HepG2 (cell line): ENCODE results near the gene ITPK1. TPM values are rescaled to one million over a fixed set of nuclear protein-coding genes. Genes with fewer than 3 reads are reported as not detected.

Source experiments
- ATAC-seq: fragments of 200-7000 bp; cut with Tn5 transposase; 3 replicates; pipeline ENCODE4 v1.9.1; 2020; ENCODE audit warnings: mild to moderate bottlenecking, moderate library complexity
- BruUV-seq: library from RNA; stranded (reverse); fragments of 400-500 nt; replicated peaks from 2 replicates; lab custom pipeline; 2021; lab: Mats Ljungman, UMichigan
- CTCF ChIA-PET: fragments of 300-600 bp; formaldehyde crosslinking; extraction: SDS; loops from one replicate; lab custom pipeline; 2021; ENCODE audit warnings: low total read pairs, inconsistent platforms, low intra/inter-chr PET ratio; lab: Yijun Ruan, JAX
- POLR2A ChIA-PET: fragments of 350-600 bp; sonication (Branson Sonifier 250); formaldehyde crosslinking; loops from one replicate; lab custom pipeline; 2020; ENCODE audit warnings: antibody characterized with exemption, inconsistent platforms; lab: Yijun Ruan, JAX
- DNase-seq: peaks from one replicate; pipeline ENCODE4 v3.0.0-alpha.2; 2015; ENCODE audit warnings: low spot score
- FAIRE-seq: peaks from 3 replicates; lab custom pipeline; 2011; peaks lifted over from hg19 to GRCh38; lab: Jason Lieb, UNC
- H2AFZ ChIP-seq: one replicate; pipeline ENCODE4 v1.6.1; 2011; ENCODE audit warnings: low read length, inconsistent platforms
- H3K27ac ChIP-seq: fragments of 300-600 bp; 3 replicates; pipeline ENCODE4 v1.8.0; 2011; ENCODE audit warnings: mixed run types, mild to moderate bottlenecking, mixed read lengths, low read length, inconsistent platforms; ENCODE audit not compliant: insufficient read depth; ENCODE audit errors: extremely low read length
- H3K27me3 ChIP-seq, 2 experiments: fragments of 200-600 bp in 1 of 2; 2 replicates in 1 of 2; 3 replicates in 1 of 2; pipeline versions ENCODE4 v1.6.0 to v1.8.0; 2011; ENCODE audit warnings: low read length in 2 of 2, mild to moderate bottlenecking in 2 of 2, moderate library complexity in 2 of 2, inconsistent platforms in 1 of 2; ENCODE audit not compliant: insufficient read depth in 2 of 2, control insufficient read depth in 1 of 2
- H3K36me3 ChIP-seq, 2 experiments: fragments of 200-600 bp in 1 of 2; replicated peaks in 1 of 2; 2 replicates in 1 of 2; 3 replicates in 1 of 2; pipeline versions ENCODE4 v1.5.1 to v1.8.0; 2011; ENCODE audit warnings: low read length in 2 of 2, inconsistent platforms in 1 of 2; ENCODE audit not compliant: insufficient read depth in 2 of 2, control insufficient read depth in 1 of 2
- H3K4me1 ChIP-seq: 2 replicates; pipeline ENCODE4 v1.5.1; 2012; ENCODE audit warnings: low read length, inconsistent platforms; ENCODE audit not compliant: insufficient read depth
- H3K4me2 ChIP-seq: 2 replicates; pipeline ENCODE4 v1.6.0; 2011; ENCODE audit warnings: low read depth, low read length, inconsistent platforms
- H3K4me3 ChIP-seq, 3 experiments: fragments of 200-600 bp in 1 of 3; sonication (generic), shearing (Covaris generic) in 1 of 3; replicated peaks in 1 of 3; 2 replicates each; pipeline ENCODE4 v1.5.1; 2011 to 2016; ENCODE audit warnings: low read length in 3 of 3, inconsistent platforms in 2 of 3, low read depth in 2 of 3, mild to moderate bottlenecking in 2 of 3, control low read depth in 1 of 3, mixed read lengths in 1 of 3; ENCODE audit not compliant: insufficient read depth in 1 of 3
- H3K79me2 ChIP-seq: one replicate; pipeline ENCODE4 v1.6.1; 2011; ENCODE audit warnings: low read length, inconsistent platforms; ENCODE audit not compliant: insufficient read depth
- H3K9ac ChIP-seq: 2 replicates; pipeline ENCODE4 v1.6.0; 2011; ENCODE audit warnings: mild to moderate bottlenecking, low read depth, low read length, inconsistent platforms; ENCODE audit not compliant: insufficient read depth
- H3K9me3 ChIP-seq: 2 replicates; pipeline ENCODE4 v1.5.1; 2012; ENCODE audit warnings: mild to moderate bottlenecking, low read length
- H4K20me1 ChIP-seq: 2 replicates; pipeline ENCODE4 v1.6.0; 2011; ENCODE audit warnings: inconsistent platforms, mild to moderate bottlenecking, low read length, moderate library complexity; ENCODE audit not compliant: insufficient read depth
- NRL ChIP-seq: sonication (generic); formaldehyde crosslinking; IDR thresholded peaks from 2 replicates; pipeline ENCODE4 v1.5.0; 2020; ENCODE audit warnings: missing genetic modification reagents, mild to moderate bottlenecking, moderate library complexity, borderline replicate concordance
- ZNF263 ChIP-seq: sonication (generic); formaldehyde crosslinking; IDR thresholded peaks from 2 replicates; pipeline ENCODE4 v1.4.0; 2020; ENCODE audit warnings: missing genetic modification reagents
- ZNF724P ChIP-seq: sonication (generic); formaldehyde crosslinking; IDR thresholded peaks from 2 replicates; pipeline ENCODE4 v1.8.0; 2022; ENCODE audit warnings: missing genetic modification reagents, borderline replicate concordance
- ZSCAN20 ChIP-seq: sonication (generic); formaldehyde crosslinking; IDR thresholded peaks from 2 replicates; pipeline ENCODE4 v1.4.0; 2020; ENCODE audit warnings: missing genetic modification reagents, mild to moderate bottlenecking, borderline replicate concordance
- WGBS: methylation state at CpG from one replicate; pipeline ENCODE4 v1.1.6; 2017; ENCODE audit warnings: low lambda C conversion rate; 5-methylcytosine and 5-hydroxymethylcytosine counted together
- in situ Hi-C: cut with HindIII; loops from 2 replicates; pipeline ENCODE4 v1.10.0; 2017; ENCODE audit warnings: low pct_unique_long_range_greater_than_20kb; ENCODE audit not compliant: extremely low pct_ligation_motif_present
- intact Hi-C: fragments of 100-400 bp; cut with micrococcal nuclease; formaldehyde crosslinking; loops from one replicate; pipeline ENCODE4 v1.10.0; 2022; ENCODE audit not compliant: unreplicated experiment
- polyA plus RNA-seq, 8 experiments: library from polyadenylated mRNA; depleted of rRNA in 3 of 8; stranded (reverse) in 7 of 8; unstranded in 1 of 8; fragments of >200 nt; fragmentation: Illumina TruSeq in 4 of 8; extraction: Trizol in 4 of 8; gene quantifications; 2 replicates each; pipeline versions ENCODE4 v1.2.1 to v1.2.3, GENCODE V29; 2011 to 2016; ENCODE audit warnings: low read depth in 4 of 8, missing spikeins in 1 of 8, mixed read lengths in 1 of 8; ENCODE audit not compliant: insufficient read depth in 1 of 8
- total RNA-seq, 5 experiments: library from RNA; depleted of rRNA; stranded (reverse); fragments of >200 nt; fragmentation: Illumina TruSeq; extraction: Trizol; gene quantifications; 2 replicates each; pipeline ENCODE4 v1.2.3, GENCODE V29; 2016; ENCODE audit warnings: low read depth in 1 of 5
- TF ChIP-seq, protein P1 (sequence below): sonication (generic); formaldehyde crosslinking; conservative IDR thresholded peaks from 2 replicates; pipeline ENCODE4 v1.8.0; 2022; ENCODE audit warnings: mild to moderate bottlenecking, moderate library complexity, missing genetic modification reagents

Gene ITPK1
- total and polyA plus RNA-seq, 2 of the 13 experiments (the other 11 are each of a cell fraction or from before 2014, with no cell fraction given) = 20.5 to 47.5 TPM

DNA sequence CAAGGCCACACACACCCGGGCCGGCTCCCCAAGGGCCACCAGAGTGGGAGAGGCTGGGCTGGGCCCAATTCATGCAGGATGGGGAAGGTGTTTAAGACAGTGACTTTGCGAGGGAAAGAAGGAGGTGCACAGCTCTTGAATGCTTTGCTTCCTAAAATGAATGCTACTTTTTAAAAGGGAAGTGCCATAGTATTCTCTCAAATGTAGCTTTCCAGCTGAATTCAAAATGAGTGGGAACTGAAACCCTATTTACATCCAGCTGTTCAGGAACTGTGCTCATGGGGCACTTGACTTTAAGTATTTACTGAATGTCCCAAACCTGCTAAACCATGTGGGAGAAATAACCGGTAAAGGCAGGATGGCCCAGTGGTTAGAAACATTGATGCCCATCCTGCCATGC, 7.6 kb downstream of the ITPK1 start (continued):
- TF ChIP-seq, protein P1, sequence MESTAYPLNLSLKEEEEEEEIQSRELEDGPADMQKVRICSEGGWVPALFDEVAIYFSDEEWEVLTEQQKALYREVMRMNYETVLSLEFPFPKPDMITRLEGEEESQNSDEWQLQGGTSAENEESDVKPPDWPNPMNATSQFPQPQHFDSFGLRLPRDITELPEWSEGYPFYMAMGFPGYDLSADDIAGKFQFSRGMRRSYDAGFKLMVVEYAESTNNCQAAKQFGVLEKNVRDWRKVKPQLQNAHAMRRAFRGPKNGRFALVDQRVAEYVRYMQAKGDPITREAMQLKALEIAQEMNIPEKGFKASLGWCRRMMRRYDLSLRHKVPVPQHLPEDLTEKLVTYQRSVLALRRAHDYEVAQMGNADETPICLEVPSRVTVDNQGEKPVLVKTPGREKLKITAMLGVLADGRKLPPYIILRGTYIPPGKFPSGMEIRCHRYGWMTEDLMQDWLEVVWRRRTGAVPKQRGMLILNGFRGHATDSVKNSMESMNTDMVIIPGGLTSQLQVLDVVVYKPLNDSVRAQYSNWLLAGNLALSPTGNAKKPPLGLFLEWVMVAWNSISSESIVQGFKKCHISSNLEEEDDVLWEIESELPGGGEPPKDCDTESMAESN (CRISPR knock-in tag) = no peak
- TF ChIP-seq, all 625 proteins: peak for 0

DNA sequence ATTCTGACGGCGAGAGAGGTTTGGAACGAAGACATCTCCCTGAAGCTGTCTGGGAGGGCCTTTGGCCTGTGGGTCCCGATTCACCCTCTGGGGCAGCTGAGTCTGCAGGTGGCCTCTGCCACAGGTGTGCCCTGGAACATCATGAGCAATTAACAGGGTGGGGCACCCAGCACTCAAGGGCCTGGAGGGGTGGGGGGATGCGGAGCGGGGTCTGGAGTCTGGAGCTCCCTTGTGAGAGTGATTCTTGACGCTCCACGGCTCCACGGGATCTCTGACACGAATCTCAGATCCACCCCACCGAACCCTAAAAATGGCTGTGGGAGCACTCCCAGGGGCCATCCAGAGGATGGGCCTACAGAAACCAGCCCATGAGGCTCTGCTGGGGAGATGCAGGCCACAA, 8.3 kb downstream of the ITPK1 start:
- CTCF ChIA-PET = no interaction called here
- Histone ChIP-seq H3K4me2 (no peak overlapping the region), H3K27ac (no peak overlapping the region), H4K20me1 (peaks cover 12% of the 10 kb centered on the region; the same call in 1 of the 2 replicates), H3K27me3 (no peaks in the 10 kb centered on the region), H3K9ac (no peak overlapping the region), H3K36me3 (no peaks in the 10 kb centered on the region), H3K4me1 (peaks cover 54% of the 10 kb centered on the region), H3K9me3 (no peaks in the 10 kb centered on the region), H2AFZ (no peak overlapping the region), H3K4me3 (no peak overlapping the region), H3K79me2 (peaks cover 17% of the 10 kb centered on the region)
- BruUV-seq = no TSS peak
- FAIRE-seq (no peak), DNase-seq (no peak), ATAC-seq (no peak)
- in situ Hi-C loops = no loop called here
- POLR2A ChIA-PET = no interaction called here
- WGBS = 94% methylated on average over 4 of the region's 11 CpGs
- intact Hi-C loops = loop anchor here (5.0 kb wide), 1 partner anchor 800 kb away; no protein-coding TSS in a partner anchor
- TF ChIP-seq ZNF724P (no peak), NRL (CRISPR knock-in tag) (no peak), ZNF263 (CRISPR knock-in tag) (peak; percentile 73; the same call in 1 of the 2 replicates), ZSCAN20 (CRISPR knock-in tag) (no peak)
